K562 (cell line): ENCODE measurements around the gene BLM. TPM values are rescaled to one million over a fixed set of nuclear protein-coding genes. Genes with fewer than 3 reads are reported as not detected.

Experiments used
- BDP1 ChIP-seq: IDR thresholded peaks from 3 replicates; pipeline ENCODE4 v1.6.1; 2011; ENCODE audit not compliant: insufficient read length, insufficient read depth
- BHLHE40 ChIP-seq: IDR thresholded peaks from 2 replicates; pipeline ENCODE4 v1.6.1; 2011; ENCODE audit warnings: low read length, improper control_type of control experiment
- EGR1 ChIP-seq: fragments of 450-650 bp; conservative IDR thresholded peaks from 2 replicates; pipeline ENCODE4 v1.6.1; 2017; ENCODE audit warnings: mild to moderate bottlenecking
- ETS1 ChIP-seq: conservative IDR thresholded peaks from 2 replicates; pipeline ENCODE4 v1.6.1; 2011; ENCODE audit warnings: low read depth, mild to moderate bottlenecking, low read length; ENCODE audit not compliant: control insufficient read depth
- FOXK2 ChIP-seq, 2 experiments: fragments of 450-650 bp; IDR thresholded peaks in 1 of 2; conservative IDR thresholded peaks in 1 of 2; 2 replicates each; pipeline ENCODE4 v1.6.1; 2016; ENCODE audit warnings: low read depth in 2 of 2, mild to moderate bottlenecking in 1 of 2
- KAT2B ChIP-seq: IDR thresholded peaks from one replicate; pipeline ENCODE4 v1.6.1; 2012; ENCODE audit warnings: low read depth, mild to moderate bottlenecking, control low read depth, inconsistent platforms, low read length, moderate library complexity
- KLF1 ChIP-seq: fragments of 450-650 bp; IDR thresholded peaks from 2 replicates; pipeline ENCODE4 v1.6.1; 2016; ENCODE audit warnings: missing genetic modification characterization, missing compliant biosample characterization
- MTA3 ChIP-seq: fragments of 450-650 bp; formaldehyde crosslinking; IDR thresholded peaks from 2 replicates; pipeline ENCODE4 v1.6.1; 2017; ENCODE audit warnings: mild to moderate bottlenecking, borderline replicate concordance
- MYC ChIP-seq, 2 experiments: fragments of 250-450 bp in 1 of 2; sonication (Bioruptor Pico) in 1 of 2; IDR thresholded peaks; 2 replicates each; pipeline versions ENCODE4 v1.5.1 to v1.6.1; 2012 to 2021; ENCODE audit warnings: low read depth in 2 of 2, borderline replicate concordance in 1 of 2, improper control_type of control experiment in 1 of 2, low read length in 1 of 2, mild to moderate bottlenecking in 1 of 2, moderate library complexity in 1 of 2
- NELFE ChIP-seq: IDR thresholded peaks from 2 replicates; pipeline ENCODE4 v1.6.1; 2011; ENCODE audit warnings: mild to moderate bottlenecking; ENCODE audit not compliant: insufficient read depth, insufficient read length
- NFIC ChIP-seq: fragments of 450-650 bp; IDR thresholded peaks from 2 replicates; pipeline ENCODE4 v1.6.1; 2017; ENCODE audit warnings: mild to moderate bottlenecking, inconsistent platforms
- NFIX ChIP-seq: fragments of 250-450 bp; sonication (Bioruptor Pico); IDR thresholded peaks from 2 replicates; pipeline ENCODE4 v1.4.0; 2020; ENCODE audit warnings: low read depth, mild to moderate bottlenecking, moderate library complexity
- NR2F6 ChIP-seq: fragments of 450-650 bp; formaldehyde crosslinking; IDR thresholded peaks from 2 replicates; pipeline ENCODE4 v1.4.0; 2020; ENCODE audit warnings: mild to moderate bottlenecking
- POLR2H ChIP-seq: IDR thresholded peaks from 2 replicates; pipeline ENCODE4 v1.6.1; 2016; ENCODE audit warnings: missing genetic modification characterization, low read depth, mild to moderate bottlenecking, control low read depth, missing compliant biosample characterization, moderate library complexity
- RBM15 ChIP-seq: fragments of 200-400 bp; formaldehyde crosslinking; IDR thresholded peaks from 2 replicates; pipeline ENCODE4 v1.6.1; 2018; ENCODE audit warnings: mild to moderate bottlenecking, low read length, moderate library complexity; ENCODE audit not compliant: insufficient read depth
- RFX5 ChIP-seq: IDR thresholded peaks from 2 replicates; pipeline ENCODE4 v1.6.1; 2011; ENCODE audit warnings: low read depth, mild to moderate bottlenecking, improper control_type of control experiment, low read length
- SIN3A ChIP-seq, 2 experiments: fragments of 150-350 bp in 1 of 2; IDR thresholded peaks; 2 replicates each; pipeline ENCODE4 v1.6.1; 2011 to 2016; ENCODE audit warnings: borderline replicate concordance in 2 of 2, low read depth in 2 of 2, low read length in 2 of 2, mild to moderate bottlenecking in 2 of 2, moderate library complexity in 2 of 2; ENCODE audit not compliant: control insufficient read depth in 1 of 2
- SP1 ChIP-seq: sonication (generic); formaldehyde crosslinking; IDR thresholded peaks from 2 replicates; pipeline ENCODE4 v1.8.1; 2022; ENCODE audit warnings: mild to moderate bottlenecking, missing genetic modification reagents
- SUPT5H ChIP-seq: fragments of 450-650 bp; IDR thresholded peaks from 2 replicates; pipeline ENCODE4 v1.6.1; 2016
- U2AF2 ChIP-seq: fragments of 200-400 bp; formaldehyde crosslinking; optimal IDR thresholded peaks from 2 replicates; pipeline ENCODE3; 2017; ENCODE audit warnings: low read depth, mild to moderate bottlenecking, low read length
- ZC3H4 ChIP-seq: sonication (generic); formaldehyde crosslinking; IDR thresholded peaks from 2 replicates; pipeline ENCODE4 v1.9.0; 2021; ENCODE audit warnings: missing genetic modification reagents, borderline replicate concordance
- ZNF24 ChIP-seq: fragments of 450-650 bp; IDR thresholded peaks from 2 replicates; pipeline ENCODE4 v1.6.1; 2016
- ZNF583 ChIP-seq: fragments of 250-450 bp; sonication (Bioruptor Pico); IDR thresholded peaks from 2 replicates; pipeline ENCODE4 v1.4.0; 2020
- ZNF584 ChIP-seq: fragments of 200-800 bp; sonication (Bioruptor generic); IDR thresholded peaks from 2 replicates; pipeline ENCODE4 v1.6.1; 2016; ENCODE audit warnings: low read depth, mild to moderate bottlenecking, missing genetic modification characterization, missing compliant biosample characterization
- ZNF668 ChIP-seq: fragments of 250-450 bp; sonication (Bioruptor Pico); IDR thresholded peaks from 2 replicates; pipeline ENCODE4 v1.8.0; 2022; ENCODE audit warnings: mild to moderate bottlenecking, inconsistent platforms
- ZNF764 ChIP-seq: fragments of 250-450 bp; sonication (Bioruptor Pico); IDR thresholded peaks from 2 replicates; pipeline ENCODE4 v1.4.0; 2020; ENCODE audit warnings: low read depth, mild to moderate bottlenecking, moderate library complexity
- ZNF766 ChIP-seq: fragments of 200-800 bp; sonication (Bioruptor generic); conservative IDR thresholded peaks from 2 replicates; pipeline ENCODE4 v1.6.1; 2016; ENCODE audit warnings: missing genetic modification characterization, missing compliant biosample characterization
- polyA plus RNA-seq, 8 experiments: library from polyadenylated mRNA; depleted of rRNA in 4 of 8; stranded (reverse) in 5 of 8; unstranded in 3 of 8; fragments of >200 nt; fragmentation: Nextera tagmentation in 2 of 8; fragmentation: Illumina TruSeq in 1 of 8; extraction: Ambion mirVana in 2 of 8; extraction: Trizol in 1 of 8; gene quantifications; 2 replicates each; pipeline versions ENCODE4 v1.2.1 to v1.2.3, GENCODE V29; 2011 to 2014; ENCODE audit warnings: inconsistent platforms in 1 of 8, missing spikeins in 1 of 8
- total RNA-seq, 7 experiments: library from RNA; depleted of rRNA in 6 of 7; stranded (reverse); fragments of >200 nt in 6 of 7; fragmentation: Illumina TruSeq in 2 of 7; extraction: Trizol in 2 of 7; gene quantifications; 2 replicates each; pipeline versions ENCODE4 v1.2.1 to v1.2.3, GENCODE V29; 2011 to 2021; ENCODE audit warnings: low replicate concordance in 1 of 7
- TF ChIP-seq, protein P1 (sequence below): sonication (generic); formaldehyde crosslinking; IDR thresholded peaks from 2 replicates; pipeline ENCODE4 v1.8.0; 2022; ENCODE audit warnings: mild to moderate bottlenecking, missing genetic modification reagents

The BLM gene
- total and polyA plus RNA-seq, 9 of the 15 experiments (the other 6 are each of a cell fraction or from before 2014, with no cell fraction given) = 21.0 to 56.0 (median 43.9) TPM

- TF ChIP-seq SIN3A (IDR thresholded peaks at IDR 0.05; ENCODE audit: borderline replicate concordance in 2 of 2, control insufficient read depth in 1 of 2, low read depth in 2 of 2, low read length in 2 of 2) (peak in 1 of 2 experiments; percentile 79; a peak in 2 of 4 replicates), KAT2B (no peak), RBM15 (no peak), MYC (IDR thresholded peaks at IDR 0.05; ENCODE audit: low read depth, low read length) (peak; percentile 71), MYC (CRISPR knock-in tag; IDR thresholded peaks at IDR 0.05; ENCODE audit: borderline replicate concordance, low read depth) (no peak; the same call in 1 of the 2 replicates), ETS1 (peak; percentile 65; the same call in 1 of the 2 replicates), BDP1 (no peak), NELFE (no peak), RFX5 (0 out of 2 replicates have a peak, but pooled peaks have one; percentile 24), NR2F6 (no peak), POLR2H (tag) (peak; percentile 96), KLF1 (tag) (no peak), ZNF584 (no peak), ZC3H4 (0 out of 2 replicates have a peak, but pooled peaks have one; percentile 33), MTA3 (peak; percentile 80; the same call in 1 of the 2 replicates), FOXK2 (conservative IDR thresholded peaks at IDR 0.05 in 1 of 2, IDR thresholded peaks at IDR 0.05 in 1 of 2; ENCODE audit: low read depth in 2 of 2) (0 out of 4 replicates have a peak, but pooled peaks of 1 of the 2 experiments have one; percentile 12), ZNF583 (CRISPR knock-in tag) (no peak), ZNF766 (CRISPR knock-in tag) (peak; percentile 58; the same call in 1 of the 2 replicates), ZNF764 (no peak), BHLHE40 (no peak), EGR1 (peak; percentile 56), NFIC (peak; percentile 78), SP1 (peak; percentile 85), U2AF2 (no peak), NFIX (no peak), ZNF668 (no peak), SUPT5H (peak; percentile 87), ZNF24 (no peak)
- TF ChIP-seq, protein P1, sequence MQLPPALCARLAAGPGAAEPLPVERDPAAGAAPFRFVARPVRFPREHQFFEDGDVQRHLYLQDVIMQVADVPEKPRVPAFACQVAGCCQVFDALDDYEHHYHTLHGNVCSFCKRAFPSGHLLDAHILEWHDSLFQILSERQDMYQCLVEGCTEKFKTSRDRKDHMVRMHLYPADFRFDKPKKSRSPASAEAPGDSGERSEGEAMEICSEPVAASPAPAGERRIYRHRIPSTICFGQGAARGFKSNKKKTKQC (CRISPR knock-in tag) = no peak; the same call in 1 of the 2 replicates
Measured at GRCh38 chr15:90716976-90717821, at the start of gene BLM (continued).
